Body of pancreas (tissue), 4 donors: ENCODE results near the gene SYNJ2.

Experiments
- CTCF ChIP-seq, 7 experiments: fragments of 450-650 bp in 4 of 7; fragments of 200-600 bp in 3 of 7; sonication (generic) in 3 of 7; IDR thresholded peaks; one replicate each; pipeline ENCODE4 v1.5.1; 2016 to 2019; ENCODE audit warnings: antibody characterized with exemption in 7 of 7
- POLR2A ChIP-seq, 3 donors: fragments of 450-650 bp; IDR thresholded peaks; one replicate each; pipeline ENCODE4 v1.6.1; 2016; ENCODE audit warnings: antibody characterized with exemption in 3 of 3, mild to moderate bottlenecking in 2 of 3

- no peak for TF ChIP-seq CTCF (IDR thresholded peaks at IDR 0.05)
- TF ChIP-seq POLR2A (IDR thresholded peaks at IDR 0.05), result peak in 2 of 3 donors; percentile 12 to 24
These were observed 8.1 kb downstream of the SYNJ2 start for GRCh38 chr6:157989541-157990289.
